Measurements from ENCODE around the gene YWHAH. TPM values are rescaled to one million over a fixed set of nuclear protein-coding genes. Genes with fewer than 3 reads are reported as not detected.
A peak's percentile ranks its signal among the peaks of the same experiment; 100 is the strongest.

YWHAH gene
- total and polyA plus RNA-seq, 9 of the 15 experiments (the other 6 are each of a cell fraction or from before 2014, with no cell fraction given) = 32.0 to 177 (median 114) TPM

DNA sequence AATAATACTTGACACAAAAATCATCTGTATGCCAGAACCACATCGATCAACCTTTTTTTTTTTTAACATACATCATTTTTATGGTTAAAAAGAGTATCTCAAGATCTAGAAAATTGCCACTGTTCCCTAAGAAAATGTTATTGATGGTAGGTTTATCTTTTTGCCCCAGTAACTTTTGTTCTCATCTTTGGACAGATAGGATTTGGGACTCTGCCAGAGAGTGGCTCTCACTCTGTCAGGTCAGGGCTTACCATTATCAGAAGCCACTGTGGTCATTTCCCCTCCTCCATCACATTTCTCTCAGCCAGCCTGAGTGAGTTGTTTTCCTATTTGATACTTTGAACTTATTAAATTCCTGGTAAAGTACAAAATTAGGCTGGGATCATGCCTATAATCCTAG is 47.9 kb upstream of the YWHAH start (continued):
- TF ChIP-seq, protein P1, sequence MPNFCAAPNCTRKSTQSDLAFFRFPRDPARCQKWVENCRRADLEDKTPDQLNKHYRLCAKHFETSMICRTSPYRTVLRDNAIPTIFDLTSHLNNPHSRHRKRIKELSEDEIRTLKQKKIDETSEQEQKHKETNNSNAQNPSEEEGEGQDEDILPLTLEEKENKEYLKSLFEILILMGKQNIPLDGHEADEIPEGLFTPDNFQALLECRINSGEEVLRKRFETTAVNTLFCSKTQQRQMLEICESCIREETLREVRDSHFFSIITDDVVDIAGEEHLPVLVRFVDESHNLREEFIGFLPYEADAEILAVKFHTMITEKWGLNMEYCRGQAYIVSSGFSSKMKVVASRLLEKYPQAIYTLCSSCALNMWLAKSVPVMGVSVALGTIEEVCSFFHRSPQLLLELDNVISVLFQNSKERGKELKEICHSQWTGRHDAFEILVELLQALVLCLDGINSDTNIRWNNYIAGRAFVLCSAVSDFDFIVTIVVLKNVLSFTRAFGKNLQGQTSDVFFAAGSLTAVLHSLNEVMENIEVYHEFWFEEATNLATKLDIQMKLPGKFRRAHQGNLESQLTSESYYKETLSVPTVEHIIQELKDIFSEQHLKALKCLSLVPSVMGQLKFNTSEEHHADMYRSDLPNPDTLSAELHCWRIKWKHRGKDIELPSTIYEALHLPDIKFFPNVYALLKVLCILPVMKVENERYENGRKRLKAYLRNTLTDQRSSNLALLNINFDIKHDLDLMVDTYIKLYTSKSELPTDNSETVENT (CRISPR knock-in tag; IDR thresholded peaks at IDR 0.05) = no peak
- TF ChIP-seq, protein P2, sequence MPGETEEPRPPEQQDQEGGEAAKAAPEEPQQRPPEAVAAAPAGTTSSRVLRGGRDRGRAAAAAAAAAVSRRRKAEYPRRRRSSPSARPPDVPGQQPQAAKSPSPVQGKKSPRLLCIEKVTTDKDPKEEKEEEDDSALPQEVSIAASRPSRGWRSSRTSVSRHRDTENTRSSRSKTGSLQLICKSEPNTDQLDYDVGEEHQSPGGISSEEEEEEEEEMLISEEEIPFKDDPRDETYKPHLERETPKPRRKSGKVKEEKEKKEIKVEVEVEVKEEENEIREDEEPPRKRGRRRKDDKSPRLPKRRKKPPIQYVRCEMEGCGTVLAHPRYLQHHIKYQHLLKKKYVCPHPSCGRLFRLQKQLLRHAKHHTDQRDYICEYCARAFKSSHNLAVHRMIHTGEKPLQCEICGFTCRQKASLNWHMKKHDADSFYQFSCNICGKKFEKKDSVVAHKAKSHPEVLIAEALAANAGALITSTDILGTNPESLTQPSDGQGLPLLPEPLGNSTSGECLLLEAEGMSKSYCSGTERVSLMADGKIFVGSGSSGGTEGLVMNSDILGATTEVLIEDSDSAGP (CRISPR knock-in tag; IDR thresholded peaks at IDR 0.05) = no peak
- TF ChIP-seq FOXP1 (CRISPR knock-in tag; IDR thresholded peaks at IDR 0.05) (no peak), ELK1 (CRISPR knock-in tag; IDR thresholded peaks at IDR 0.05) (no peak), HSF4 (CRISPR knock-in tag; IDR thresholded peaks at IDR 0.05; ENCODE audit: borderline replicate concordance) (no peak), ZNF24 (IDR thresholded peaks at IDR 0.05) (no peak), RFX7 (CRISPR knock-in tag; IDR thresholded peaks at IDR 0.05) (no peak), ZNF354B (CRISPR knock-in tag; IDR thresholded peaks at IDR 0.05) (no peak), MCM3 (IDR thresholded peaks at IDR 0.05) (no peak), HNRNPLL (IDR thresholded peaks at IDR 0.05; ENCODE audit: low read depth, low read length, poor library complexity, severe bottlenecking) (no peak), DIDO1 (tag; IDR thresholded peaks at IDR 0.05; ENCODE audit: low read depth) (no peak), TEAD4 (IDR thresholded peaks at IDR 0.05; ENCODE audit: low read length) (peak; percentile 84), TEAD4 (CRISPR knock-in tag; IDR thresholded peaks at IDR 0.05; ENCODE audit: borderline replicate concordance) (no peak), SLC30A9 (CRISPR knock-in tag; IDR thresholded peaks at IDR 0.05) (no peak), MYC (IDR thresholded peaks at IDR 0.05; ENCODE audit: low read depth, low read length) (no peak; the same call in 1 of the 2 replicates), MYC (CRISPR knock-in tag; IDR thresholded peaks at IDR 0.05; ENCODE audit: borderline replicate concordance, low read depth) (no peak), STAG1 (CRISPR knock-in tag; IDR thresholded peaks at IDR 0.05; ENCODE audit: borderline replicate concordance) (no peak), VEZF1 (CRISPR knock-in tag; IDR thresholded peaks at IDR 0.05) (no peak), MAFG (tag; conservative IDR thresholded peaks at IDR 0.05) (no peak)
- TF ChIP-seq, protein P3, sequence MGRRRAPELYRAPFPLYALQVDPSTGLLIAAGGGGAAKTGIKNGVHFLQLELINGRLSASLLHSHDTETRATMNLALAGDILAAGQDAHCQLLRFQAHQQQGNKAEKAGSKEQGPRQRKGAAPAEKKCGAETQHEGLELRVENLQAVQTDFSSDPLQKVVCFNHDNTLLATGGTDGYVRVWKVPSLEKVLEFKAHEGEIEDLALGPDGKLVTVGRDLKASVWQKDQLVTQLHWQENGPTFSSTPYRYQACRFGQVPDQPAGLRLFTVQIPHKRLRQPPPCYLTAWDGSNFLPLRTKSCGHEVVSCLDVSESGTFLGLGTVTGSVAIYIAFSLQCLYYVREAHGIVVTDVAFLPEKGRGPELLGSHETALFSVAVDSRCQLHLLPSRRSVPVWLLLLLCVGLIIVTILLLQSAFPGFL (CRISPR knock-in tag; IDR thresholded peaks at IDR 0.05) = no peak
- TF ChIP-seq, protein P4, sequence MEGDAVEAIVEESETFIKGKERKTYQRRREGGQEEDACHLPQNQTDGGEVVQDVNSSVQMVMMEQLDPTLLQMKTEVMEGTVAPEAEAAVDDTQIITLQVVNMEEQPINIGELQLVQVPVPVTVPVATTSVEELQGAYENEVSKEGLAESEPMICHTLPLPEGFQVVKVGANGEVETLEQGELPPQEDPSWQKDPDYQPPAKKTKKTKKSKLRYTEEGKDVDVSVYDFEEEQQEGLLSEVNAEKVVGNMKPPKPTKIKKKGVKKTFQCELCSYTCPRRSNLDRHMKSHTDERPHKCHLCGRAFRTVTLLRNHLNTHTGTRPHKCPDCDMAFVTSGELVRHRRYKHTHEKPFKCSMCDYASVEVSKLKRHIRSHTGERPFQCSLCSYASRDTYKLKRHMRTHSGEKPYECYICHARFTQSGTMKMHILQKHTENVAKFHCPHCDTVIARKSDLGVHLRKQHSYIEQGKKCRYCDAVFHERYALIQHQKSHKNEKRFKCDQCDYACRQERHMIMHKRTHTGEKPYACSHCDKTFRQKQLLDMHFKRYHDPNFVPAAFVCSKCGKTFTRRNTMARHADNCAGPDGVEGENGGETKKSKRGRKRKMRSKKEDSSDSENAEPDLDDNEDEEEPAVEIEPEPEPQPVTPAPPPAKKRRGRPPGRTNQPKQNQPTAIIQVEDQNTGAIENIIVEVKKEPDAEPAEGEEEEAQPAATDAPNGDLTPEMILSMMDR (IDR thresholded peaks at IDR 0.05 in 2 of 3, conservative IDR thresholded peaks at IDR 0.05 in 1 of 3; ENCODE audit: insufficient read depth in 2 of 3, low read depth in 1 of 3, low read length in 3 of 3) = no peak
